B cell (primary cell): ENCODE data around the gene BANF2. TPM values are rescaled to one million over a fixed set of nuclear protein-coding genes. Genes with fewer than 3 reads are reported as not detected.

Source experiments
- ATAC-seq: fragments of 200-7000 bp; cut with Tn5 transposase; one replicate; pipeline ENCODE4 v1.10.0; 2021; ENCODE audit warnings: low read depth, mild to moderate bottlenecking, moderate number of reproducible peaks, moderate library complexity
- CTCF ChIA-PET: fragments of 350-600 bp; sonication (Branson Sonifier 250); formaldehyde crosslinking; loops from one replicate; lab custom pipeline; 2021; ENCODE audit warnings: antibody characterized with exemption, inconsistent platforms; lab: Charles Lee
- POLR2A ChIA-PET: fragments of 350-600 bp; sonication (Branson Sonifier 250); formaldehyde crosslinking; loops from one replicate; lab custom pipeline; 2021; ENCODE audit warnings: antibody characterized with exemption; lab: Charles Lee
- DNase-seq: peaks from one replicate; pipeline ENCODE4 v3.0.0; 2013
- H2AFZ ChIP-seq: 2 replicates; pipeline ENCODE4 v1.6.1; 2012; ENCODE audit warnings: mild to moderate bottlenecking, low read depth, low read length; ENCODE audit not compliant: insufficient read depth, poor library complexity, severe bottlenecking
- H3K27ac ChIP-seq, 2 donors: 1 replicate in 1 of 2; 2 replicates in 1 of 2; pipeline ENCODE4 v1.5.1; 2012 to 2013; ENCODE audit warnings: low read length in 2 of 2, mild to moderate bottlenecking in 2 of 2, moderate library complexity in 1 of 2
- H3K27me3 ChIP-seq, 4 experiments: fragments of 200-600 bp in 1 of 4; sonication (generic) in 1 of 4; replicated peaks in 1 of 4; 1 replicate in 2 of 4; 2 replicates in 2 of 4; pipeline versions ENCODE4 v1.6.1 to v1.7.0; 2013 to 2016; ENCODE audit warnings: low read length in 3 of 4, mild to moderate bottlenecking in 2 of 4, mixed read lengths in 1 of 4, moderate library complexity in 1 of 4; ENCODE audit not compliant: insufficient read depth in 4 of 4, control insufficient read depth in 3 of 4; ENCODE audit errors: control extremely low read depth in 1 of 4
- H3K36me3 ChIP-seq, 2 experiments: replicated peaks in 1 of 2; 1 replicate in 1 of 2; 2 replicates in 1 of 2; pipeline versions ENCODE4 v1.6.1 to v1.7.1; 2013; ENCODE audit warnings: low read length in 1 of 2; ENCODE audit not compliant: insufficient read depth in 2 of 2, control insufficient read depth in 1 of 2; ENCODE audit errors: control extremely low read depth in 1 of 2, extremely low read depth in 1 of 2
- H3K4me1 ChIP-seq, 2 donors: fragments of 200-600 bp in 1 of 2; sonication (generic) in 1 of 2; 1 replicate in 1 of 2; 2 replicates in 1 of 2; pipeline versions ENCODE4 v1.5.1 to v1.6.1; 2013 to 2017; ENCODE audit warnings: low read length in 2 of 2; ENCODE audit not compliant: control insufficient read depth in 2 of 2, insufficient read depth in 2 of 2
- H3K4me2 ChIP-seq: replicated peaks from 2 replicates; pipeline ENCODE3; 2012; ENCODE audit warnings: mild to moderate bottlenecking, low read depth, low read length; ENCODE audit not compliant: poor library complexity, severe bottlenecking
- H3K4me3 ChIP-seq, 5 experiments: fragments of 200-600 bp in 1 of 5; sonication (generic) in 1 of 5; 1 replicate in 3 of 5; 2 replicates in 2 of 5; pipeline versions ENCODE4 v1.5.1 to v1.7.0; 2011 to 2016; ENCODE audit warnings: low read length in 4 of 5, mild to moderate bottlenecking in 4 of 5, low read depth in 2 of 5, control low read depth in 1 of 5, moderate library complexity in 1 of 5; ENCODE audit not compliant: insufficient read depth in 1 of 5; ENCODE audit errors: control extremely low read depth in 1 of 5, extremely low read depth in 1 of 5
- H3K79me2 ChIP-seq: fragments of 200-600 bp; sonication (generic); one replicate; pipeline ENCODE4 v1.6.0; 2016; ENCODE audit warnings: low read length; ENCODE audit not compliant: control insufficient read depth, insufficient read depth
- H3K9ac ChIP-seq: fragments of 200-600 bp; sonication (generic); 2 replicates; pipeline ENCODE4 v1.6.1; 2017; ENCODE audit warnings: mild to moderate bottlenecking, low read length, moderate library complexity
- H3K9me3 ChIP-seq, 3 donors: one replicate each; pipeline versions ENCODE4 v1.6.1 to v1.7.1; 2013; ENCODE audit warnings: low read length in 2 of 3; ENCODE audit not compliant: control insufficient read depth in 2 of 3, insufficient read depth in 1 of 3; ENCODE audit errors: control extremely low read depth in 1 of 3
- H4K20me1 ChIP-seq: 2 replicates; pipeline ENCODE4 v1.6.0; 2012; ENCODE audit warnings: mild to moderate bottlenecking, low read length; ENCODE audit not compliant: insufficient read depth, control insufficient read depth, poor library complexity, severe bottlenecking
- H3K27ac Mint-ChIP-seq: one replicate; pipeline ENCODE4 v1.8.0; 2021; ENCODE audit warnings: mixed read lengths
- H3K27me3 Mint-ChIP-seq: one replicate; pipeline ENCODE4 v1.8.0; 2021; ENCODE audit warnings: mixed read lengths
- H3K4me1 Mint-ChIP-seq: one replicate; pipeline ENCODE4 v1.8.0; 2021; ENCODE audit warnings: mixed read lengths
- H3K4me3 Mint-ChIP-seq: one replicate; pipeline ENCODE4 v1.8.0; 2021; ENCODE audit warnings: mixed read lengths
- H3K9me3 Mint-ChIP-seq: one replicate; pipeline ENCODE4 v1.8.0; 2022; ENCODE audit warnings: mixed read lengths; ENCODE audit not compliant: insufficient read depth
- CTCF ChIP-seq: fragments of 200-600 bp; IDR thresholded peaks from one replicate; pipeline ENCODE4 v1.8.0; 2022; ENCODE audit warnings: antibody characterized with exemption, mild to moderate bottlenecking
- EZH2 ChIP-seq: IDR thresholded peaks from 2 replicates; pipeline ENCODE4 v1.6.1; 2012; ENCODE audit warnings: borderline replicate concordance, low read depth, mild to moderate bottlenecking, moderate library complexity, low read length; ENCODE audit not compliant: insufficient read depth, poor library complexity, severe bottlenecking
- WGBS: methylation state at CpG from one replicate; pipeline ENCODE4 v1.1.5; 2013; ENCODE audit warnings: missing lambda C conversion rate; ENCODE audit not compliant: insufficient coverage; 5-methylcytosine and 5-hydroxymethylcytosine counted together
- intact Hi-C: fragments of 100-400 bp; cut with micrococcal nuclease; formaldehyde crosslinking; loops from one replicate; pipeline ENCODE4 v1.10.0; 2022
- polyA plus RNA-seq: library from polyadenylated mRNA; depleted of rRNA; stranded (reverse); fragments of >200 nt; gene quantifications from 2 replicates; pipeline ENCODE4 v1.2.3, GENCODE V29; 2012
- total RNA-seq, 2 donors: library from RNA; stranded (reverse); fragments of 120-200 nt in 1 of 2; gene quantifications; 1 replicate in 1 of 2; 2 replicates in 1 of 2; pipeline versions ENCODE4 v1.2.3 to v1.2.4, GENCODE V29; 2013 to 2022

BANF2 gene
- total and polyA plus RNA-seq, 2 donors (not counting 1 experiment from before 2014, with no cell fraction given), result not detected

GRCh38 chr20:17709361-17710293 lies 9.9 kb downstream of the BANF2 start:
- H3K27ac ChIP-seq, result no peak overlapping the region
- no peak overlapping the region for H3K4me3 ChIP-seq
- Mint-ChIP-seq H3K4me1 (no peaks in the 10 kb centered on the region), H3K4me3 (no peak overlapping the region), H3K9me3 (no peaks in the 10 kb centered on the region), H3K27ac (no peak overlapping the region), H3K27me3 (peaks cover 3% of the 10 kb centered on the region)
- H3K9ac ChIP-seq, result no peak overlapping the region
- ChIA-PET CTCF (interaction anchor here (2.1 kb wide), 1 partner anchor 188 kb away, joined by 4 read pairs; no protein-coding TSS in a partner anchor), POLR2A (interaction anchor here (0.6 kb wide), 1 partner anchor 252 kb away, joined by 3 read pairs; no protein-coding TSS in a partner anchor)
- H3K9me3 ChIP-seq, result peaks cover 0 to 4% (median 0%) of the 10 kb centered on the region in 3 donors
- TF ChIP-seq EZH2 (no peak), CTCF (no peak)
- ATAC-seq (no peak), DNase-seq (no peak)
- intact Hi-C loops, result no loop called here
- H3K4me2 ChIP-seq, result no peak overlapping the region
- H3K79me2 ChIP-seq, result no peaks in the 10 kb centered on the region
- H4K20me1 ChIP-seq, result no peaks in the 10 kb centered on the region
- H3K27me3 ChIP-seq, result no peaks in the 10 kb centered on the region
- H2AFZ ChIP-seq, result no peak overlapping the region
- no peaks in the 10 kb centered on the region for H3K36me3 ChIP-seq
- WGBS, result 95% methylated on average over 12 of the region's 12 CpGs
- H3K4me1 ChIP-seq, result no peaks in the 10 kb centered on the region
